ENCODE data around the gene KRTAP10-6. TPM values are rescaled to one million over a fixed set of nuclear protein-coding genes. Genes with fewer than 3 reads are reported as not detected.

KRTAP10-6 gene
- total and polyA plus RNA-seq, 2 donors (not counting 1 experiment from before 2014, with no cell fraction given) = not detected

- Histone ChIP-seq H3K27ac (ENCODE audit: insufficient read depth, low read length) (no peak overlapping the region), H3K4me2 (ENCODE audit: extremely low read depth, insufficient read depth, low read length) (no peak overlapping the region), H3K27me3 (ENCODE audit: control insufficient read depth, insufficient read depth, low read length) (no peaks in the 10 kb centered on the region), H2AFZ (ENCODE audit: low read length) (no peak overlapping the region), H3K4me3 (replicated peaks in 1 of 4; ENCODE audit: control extremely low read depth in 1 of 4, insufficient read depth in 1 of 4, low read depth in 3 of 4, low read length in 4 of 4) (no peak overlapping the region), H3K9me3 (ENCODE audit: control insufficient read depth, insufficient read depth, low read depth, low read length) (no peaks in the 10 kb centered on the region), H3K36me3 (ENCODE audit: control insufficient read depth, insufficient read depth, low read length) (no peaks in the 10 kb centered on the region), H4K20me1 (ENCODE audit: control insufficient read depth, extremely low read depth, insufficient read depth, low read length) (no peaks in the 10 kb centered on the region), H3K9ac (ENCODE audit: insufficient read depth, low read length) (no peak overlapping the region), H3K4me1 (ENCODE audit: control insufficient read depth, extremely low read depth, insufficient read depth, low read length) (no peaks in the 10 kb centered on the region), H3K79me2 (ENCODE audit: control insufficient read depth, insufficient read depth, low read length) (no peaks in the 10 kb centered on the region)
- TF ChIP-seq CTCF (conservative IDR thresholded peaks at IDR 0.05 in 1 of 2, IDR thresholded peaks at IDR 0.05 in 1 of 2; ENCODE audit: low read depth in 1 of 2, low read length in 2 of 2) = no peak
- no peak for TF ChIP-seq EZH2 (IDR thresholded peaks at IDR 0.05; ENCODE audit: low read length, missing control alignments)
- DNase-seq (ENCODE audit: low read depth in 2 of 2) = no peak
These were observed 24.3 kb upstream of the KRTAP10-6 start for GRCh38 chr21:44616591-44616926.

GRCh38 chr21:44615911-44616590 is 23.7 kb upstream of the KRTAP10-6 start:
- H2AFZ ChIP-seq (ENCODE audit: low read length) = no peak overlapping the region
- H3K9ac ChIP-seq (ENCODE audit: insufficient read depth, low read length) = no peak overlapping the region
- no peaks in the 10 kb centered on the region for H3K79me2 ChIP-seq (ENCODE audit: control insufficient read depth, insufficient read depth, low read length)
- H3K4me2 ChIP-seq (ENCODE audit: extremely low read depth, insufficient read depth, low read length) = no peak overlapping the region
- no peaks in the 10 kb centered on the region for H3K36me3 ChIP-seq (ENCODE audit: control insufficient read depth, insufficient read depth, low read length)
- H3K4me1 ChIP-seq (ENCODE audit: control insufficient read depth, extremely low read depth, insufficient read depth, low read length) = no peaks in the 10 kb centered on the region
- no peaks in the 10 kb centered on the region for H3K9me3 ChIP-seq (ENCODE audit: control insufficient read depth, insufficient read depth, low read depth, low read length)
- H3K4me3 ChIP-seq (replicated peaks in 1 of 4; ENCODE audit: control extremely low read depth in 1 of 4, insufficient read depth in 1 of 4, low read depth in 3 of 4, low read length in 4 of 4) = no peak overlapping the region
- H3K27ac ChIP-seq (ENCODE audit: insufficient read depth, low read length) = no peak overlapping the region
- no peaks in the 10 kb centered on the region for H3K27me3 ChIP-seq (ENCODE audit: control insufficient read depth, insufficient read depth, low read length)
- no peak for TF ChIP-seq CTCF (conservative IDR thresholded peaks at IDR 0.05 in 1 of 2, IDR thresholded peaks at IDR 0.05 in 1 of 2; ENCODE audit: low read depth in 1 of 2, low read length in 2 of 2)
- no peak for TF ChIP-seq EZH2 (IDR thresholded peaks at IDR 0.05; ENCODE audit: low read length, missing control alignments)
- no peaks in the 10 kb centered on the region for H4K20me1 ChIP-seq (ENCODE audit: control insufficient read depth, extremely low read depth, insufficient read depth, low read length)
- DNase-seq (ENCODE audit: low read depth in 2 of 2) = no peak

- H3K27ac ChIP-seq (ENCODE audit: insufficient read depth, low read length) = no peak overlapping the region
- H2AFZ ChIP-seq (ENCODE audit: low read length) = no peak overlapping the region
- no peak overlapping the region for H3K4me2 ChIP-seq (ENCODE audit: extremely low read depth, insufficient read depth, low read length)
- H3K4me1 ChIP-seq (ENCODE audit: control insufficient read depth, extremely low read depth, insufficient read depth, low read length) = no peaks in the 10 kb centered on the region
- no peaks in the 10 kb centered on the region for H3K9me3 ChIP-seq (ENCODE audit: control insufficient read depth, insufficient read depth, low read depth, low read length)
- no peak overlapping the region for H3K4me3 ChIP-seq (replicated peaks in 1 of 4; ENCODE audit: control extremely low read depth in 1 of 4, insufficient read depth in 1 of 4, low read depth in 3 of 4, low read length in 4 of 4)
- H3K79me2 ChIP-seq (ENCODE audit: control insufficient read depth, insufficient read depth, low read length) = no peaks in the 10 kb centered on the region
- H3K27me3 ChIP-seq (ENCODE audit: control insufficient read depth, insufficient read depth, low read length) = no peaks in the 10 kb centered on the region
- H3K9ac ChIP-seq (ENCODE audit: insufficient read depth, low read length) = no peak overlapping the region
- DNase-seq (ENCODE audit: low read depth in 2 of 2) = no peak
- H4K20me1 ChIP-seq (ENCODE audit: control insufficient read depth, extremely low read depth, insufficient read depth, low read length) = no peaks in the 10 kb centered on the region
- TF ChIP-seq EZH2 (IDR thresholded peaks at IDR 0.05; ENCODE audit: low read length, missing control alignments) (no peak), CTCF (conservative IDR thresholded peaks at IDR 0.05 in 1 of 2, IDR thresholded peaks at IDR 0.05 in 1 of 2; ENCODE audit: low read depth in 1 of 2, low read length in 2 of 2) (no peak)
- no peaks in the 10 kb centered on the region for H3K36me3 ChIP-seq (ENCODE audit: control insufficient read depth, insufficient read depth, low read length)
These were observed 23.2 kb upstream of the KRTAP10-6 start for GRCh38 chr21:44615466-44615865.
